Cerebellar cortex (tissue), 1 donor: Measurements from ENCODE around the gene PDGFC.
"Not testable (repeated sequence)": the region's sequence is repeated elsewhere in the genome, so short reads cannot be mapped to it uniquely, and the experiment has no call there.

ENCODE experiments used
- DNase-seq: peaks from one replicate; pipeline ENCODE4 v3.0.0-alpha.2; 2015; ENCODE audit warnings: low spot score

Gene PDGFC

DNA sequence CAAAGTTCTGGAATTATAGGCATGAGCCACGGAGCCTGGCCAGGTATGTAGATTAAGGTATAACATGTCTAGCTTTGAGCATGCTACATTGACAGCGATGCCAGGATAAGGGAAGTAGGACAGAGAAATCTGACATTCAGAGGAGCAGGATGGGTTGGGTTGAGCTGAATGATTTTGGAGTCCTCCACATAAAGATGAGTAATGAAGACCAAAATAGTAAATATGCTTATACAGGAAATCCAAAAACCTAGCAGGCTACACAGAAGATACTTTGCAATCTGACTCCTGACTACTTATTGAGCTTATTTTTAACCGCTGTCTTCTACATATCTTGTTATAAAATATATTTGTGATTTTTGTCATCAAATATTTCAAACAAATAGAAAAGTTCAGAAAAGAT, 69.7 kb downstream of the PDGFC start:
- DNase-seq, result no peak

DNA sequence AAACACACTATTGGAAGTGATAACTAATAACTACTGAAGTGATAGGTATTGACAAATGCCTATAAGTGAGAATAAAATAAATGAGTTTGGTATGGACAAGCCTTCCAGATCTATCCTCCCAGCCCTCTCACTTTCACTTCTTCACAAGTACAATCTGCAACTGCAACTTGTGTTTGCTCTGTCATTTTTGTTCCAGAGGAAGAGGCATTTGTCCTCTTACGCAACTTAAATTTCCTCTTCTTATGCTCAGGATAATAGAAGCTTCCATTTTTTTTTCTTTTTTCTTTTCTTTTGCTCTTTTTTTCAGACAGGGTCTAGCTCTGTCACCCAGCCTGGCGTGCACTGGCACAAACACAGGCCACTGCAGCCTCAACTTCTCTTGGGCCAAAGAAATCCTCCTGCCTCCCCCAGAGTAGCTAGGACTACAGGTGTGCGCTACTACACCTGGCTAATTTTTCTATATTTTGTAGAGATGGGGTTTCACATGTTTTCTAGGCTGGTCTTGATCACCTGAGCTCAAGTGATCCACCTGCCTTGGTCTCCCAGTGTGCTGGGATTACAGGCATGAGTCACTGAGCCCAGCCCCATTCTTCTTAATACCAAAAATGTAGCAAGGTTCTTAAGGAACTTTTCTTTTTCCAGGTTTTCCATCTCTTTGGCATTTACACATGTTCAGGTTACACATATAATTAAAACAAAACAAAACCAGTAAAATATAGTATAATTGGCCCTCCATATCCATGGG, 73.1 kb downstream of the PDGFC start:
- DNase-seq, result no peak

DNA sequence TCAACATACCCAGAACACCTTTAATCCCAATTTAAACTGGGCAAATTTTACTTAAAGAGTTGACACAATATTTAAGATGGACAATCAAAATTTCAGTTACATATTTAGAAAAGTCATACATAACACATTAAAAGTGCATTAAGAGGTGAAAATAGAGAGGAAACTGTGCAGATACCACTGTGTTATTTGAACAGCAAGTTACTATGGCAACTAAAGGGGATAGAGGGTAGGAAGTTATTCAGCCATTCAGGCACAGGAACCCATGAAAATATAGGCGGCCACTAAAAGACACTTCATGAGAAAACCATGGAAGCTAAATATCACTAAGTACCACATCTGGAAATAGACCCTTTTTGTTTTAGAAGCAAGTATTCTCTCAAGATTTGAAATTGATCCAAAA, 75.1 kb downstream of the PDGFC start:
- DNase-seq, result no peak

DNA sequence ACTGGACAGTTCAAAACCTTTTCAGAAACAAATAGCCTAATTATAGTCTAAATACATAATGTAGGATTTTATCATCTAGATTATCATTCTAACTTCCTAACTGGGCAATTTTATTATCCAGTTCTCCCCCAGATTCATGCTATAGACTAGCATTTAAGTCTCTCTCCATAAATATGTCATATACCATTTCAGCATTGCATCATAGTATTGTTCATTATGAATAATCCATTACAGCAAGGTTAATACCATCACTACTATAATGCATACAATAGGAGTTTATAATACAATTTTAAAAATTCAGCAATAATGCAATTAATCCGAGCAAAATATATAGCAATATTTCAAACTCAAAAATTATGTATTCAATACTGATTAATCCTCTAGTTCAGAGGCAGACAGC, 77.4 kb downstream of the PDGFC start:
- no peak for DNase-seq

DNA sequence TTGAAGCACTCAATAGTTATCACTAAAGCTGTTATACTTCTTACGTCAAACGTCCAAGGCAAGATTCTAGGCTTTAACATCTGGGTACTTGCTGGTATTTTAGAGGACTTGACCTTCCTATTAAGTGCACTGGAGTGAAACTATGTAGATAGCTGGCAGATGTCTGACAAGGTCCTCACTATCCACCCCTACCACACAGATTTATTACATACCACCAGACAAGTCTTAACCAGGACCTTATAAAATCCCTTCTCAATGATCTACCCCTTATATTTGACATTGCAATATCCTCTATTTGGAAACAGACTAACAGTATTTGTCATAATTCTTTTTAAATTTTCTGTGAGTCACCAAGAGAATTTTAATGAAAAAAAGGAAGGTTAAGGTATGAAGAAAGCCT, 78.8 kb downstream of the PDGFC start:
- DNase-seq, result no peak

DNA sequence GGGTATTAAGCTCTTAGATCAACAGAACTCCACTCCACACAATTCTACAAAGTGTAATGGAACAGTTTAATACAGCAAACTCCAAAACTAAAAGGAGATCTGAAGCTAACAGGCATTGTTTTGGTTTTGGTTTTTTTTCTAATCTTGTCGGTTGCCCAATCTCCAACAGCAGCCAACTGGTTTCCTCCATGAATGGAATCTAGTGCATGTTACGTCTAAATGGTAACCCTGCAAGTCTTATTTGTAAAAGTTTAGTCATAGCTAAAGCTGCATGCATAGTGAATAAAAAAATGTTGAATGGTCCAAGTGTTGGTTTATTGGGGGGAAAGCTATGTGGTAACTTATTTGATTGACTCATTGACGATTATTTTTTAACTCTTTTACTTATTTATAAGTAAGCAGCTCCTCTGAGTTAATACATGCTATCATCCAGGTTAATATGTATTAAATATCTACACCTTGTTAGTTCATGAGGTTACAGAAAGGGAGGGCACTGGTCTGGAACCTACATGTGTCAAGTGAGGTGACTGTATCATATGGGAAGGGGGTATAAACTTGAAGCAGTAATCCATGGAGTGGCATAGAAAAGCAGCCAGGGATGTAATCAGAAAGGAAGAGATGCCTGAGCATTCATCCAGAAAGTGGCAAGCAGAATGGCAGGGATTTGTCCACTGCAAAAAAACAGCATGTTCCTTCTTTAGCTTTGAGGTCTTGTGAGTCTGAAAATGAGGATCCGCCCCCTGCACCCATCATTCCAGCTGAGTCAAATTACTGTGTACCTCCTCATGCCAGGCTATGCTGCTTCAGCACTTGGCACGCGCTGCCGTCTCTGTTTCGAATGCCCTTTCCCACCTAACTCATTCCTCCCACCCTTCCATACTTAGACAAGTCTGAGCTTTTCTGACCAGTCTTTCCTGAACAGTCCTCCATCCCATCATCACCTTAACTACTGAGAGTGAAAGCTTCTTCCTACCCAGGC, 81.7 kb downstream of the PDGFC start:
- no peak for DNase-seq

DNA sequence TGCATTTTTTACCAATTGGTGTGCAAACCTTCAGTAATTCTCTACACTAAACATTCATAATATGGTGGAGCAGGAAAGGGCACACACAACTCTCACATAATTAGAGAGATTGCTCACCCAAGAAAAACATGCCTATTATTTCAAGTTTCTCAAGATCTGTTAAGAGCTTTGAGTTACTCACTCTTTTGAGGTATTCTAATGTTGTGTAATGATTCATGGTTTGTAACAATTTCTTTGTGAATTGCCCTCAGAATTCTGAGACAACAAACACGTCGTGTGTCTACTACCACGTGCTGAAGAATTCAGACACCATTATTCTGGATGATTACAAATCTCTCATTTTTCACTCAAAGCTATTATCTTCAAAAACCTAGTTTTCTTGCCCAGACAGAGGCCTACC, 82.8 kb downstream of the PDGFC start:
- no peak for DNase-seq

DNA sequence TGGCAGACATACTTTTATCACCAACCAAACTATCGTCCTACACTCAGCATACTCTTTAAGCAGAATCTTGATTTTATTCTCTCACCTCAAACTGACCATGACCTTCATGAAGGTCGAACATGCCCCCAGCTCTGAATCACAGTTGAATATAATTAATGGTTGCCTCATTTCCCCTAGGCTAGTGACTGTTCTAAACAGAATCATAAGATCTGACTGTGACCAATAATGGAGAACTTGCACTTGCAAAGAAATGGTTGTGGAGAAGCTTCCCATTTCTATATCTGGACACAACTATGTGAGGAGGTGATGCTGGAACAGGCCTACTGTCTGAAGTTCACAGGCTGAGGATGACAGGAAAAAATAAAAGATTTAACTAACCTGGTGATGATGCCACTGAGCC, 85.1 kb downstream of the PDGFC start:
- no peak for DNase-seq

DNA sequence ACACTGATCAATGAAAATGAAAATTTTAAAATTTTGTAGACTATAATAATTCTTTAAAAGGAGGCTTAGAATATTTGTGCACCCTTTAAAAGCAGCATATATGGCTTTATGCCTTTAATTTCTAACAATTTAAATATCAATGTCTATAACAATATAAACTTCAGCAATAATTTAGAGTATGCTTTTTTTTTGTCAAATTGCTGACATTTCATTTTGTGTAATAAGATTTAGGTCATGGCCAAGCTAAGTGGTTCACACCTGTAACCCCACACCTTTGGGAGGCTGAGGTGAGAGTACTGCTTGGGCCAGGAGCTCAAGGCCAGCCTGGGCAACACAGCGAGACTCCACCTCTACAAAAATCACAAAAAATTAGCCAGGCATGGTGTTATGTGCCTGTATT, 86.2 kb downstream of the PDGFC start:
- DNase-seq, result no peak

DNA sequence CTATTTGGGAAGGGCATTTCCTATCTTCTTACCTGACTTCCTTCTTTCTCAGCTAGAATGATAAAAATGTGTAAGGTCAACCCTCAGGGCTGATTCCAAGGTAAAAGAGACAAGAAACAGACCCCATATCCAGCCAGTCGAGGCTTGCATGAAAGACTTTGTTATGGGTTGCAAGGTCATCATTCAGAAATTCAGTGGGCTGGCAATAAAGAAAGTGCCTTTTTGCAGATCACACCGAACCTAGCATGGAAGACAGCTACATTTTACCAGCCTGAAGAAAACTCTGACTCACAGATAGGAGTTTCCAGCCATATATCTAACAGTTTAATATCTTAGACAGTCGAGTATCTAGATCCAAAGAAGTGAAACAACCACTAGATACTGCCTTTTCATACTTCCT, 87.4 kb downstream of the PDGFC start:
- DNase-seq, result no peak

DNA sequence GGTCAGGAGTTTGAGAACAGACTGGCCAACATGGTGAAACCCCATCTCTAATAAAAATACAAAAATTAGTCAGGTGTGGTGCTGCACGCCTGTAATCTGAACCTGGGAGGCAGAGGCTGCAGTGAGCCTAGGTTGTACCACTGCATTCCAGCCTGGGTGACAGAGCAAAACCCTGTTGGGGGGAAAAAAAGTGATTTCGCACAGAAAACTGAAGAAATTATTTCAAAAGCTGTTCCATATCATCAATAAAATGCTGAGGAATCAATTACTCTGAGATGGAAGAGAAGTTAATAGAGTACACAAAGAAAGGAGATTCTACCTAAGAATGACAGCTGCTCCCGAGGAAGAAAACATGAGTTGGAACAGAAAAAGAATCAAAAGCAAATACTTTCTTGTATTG, 95.9 kb downstream of the PDGFC start:
- no peak for DNase-seq

DNA sequence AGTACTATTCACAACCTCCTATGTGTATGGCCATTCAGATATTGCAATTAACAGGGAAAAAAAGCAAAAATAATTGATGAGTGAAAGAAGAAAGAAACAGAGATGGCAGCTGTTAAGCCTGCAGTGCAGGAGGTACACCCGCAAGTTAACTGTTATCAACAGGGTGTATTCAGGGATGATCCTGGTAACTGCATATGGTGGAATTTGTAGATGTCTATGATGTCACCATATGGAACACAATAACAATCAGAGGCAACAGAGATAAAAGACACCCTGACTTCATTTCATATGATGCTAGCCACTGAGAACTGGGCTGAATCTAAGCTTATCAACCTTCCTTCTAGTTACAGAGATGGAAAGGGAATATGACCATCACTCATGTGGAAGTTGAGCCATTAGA, 96.5 kb downstream of the PDGFC start:
- no peak for DNase-seq

DNA sequence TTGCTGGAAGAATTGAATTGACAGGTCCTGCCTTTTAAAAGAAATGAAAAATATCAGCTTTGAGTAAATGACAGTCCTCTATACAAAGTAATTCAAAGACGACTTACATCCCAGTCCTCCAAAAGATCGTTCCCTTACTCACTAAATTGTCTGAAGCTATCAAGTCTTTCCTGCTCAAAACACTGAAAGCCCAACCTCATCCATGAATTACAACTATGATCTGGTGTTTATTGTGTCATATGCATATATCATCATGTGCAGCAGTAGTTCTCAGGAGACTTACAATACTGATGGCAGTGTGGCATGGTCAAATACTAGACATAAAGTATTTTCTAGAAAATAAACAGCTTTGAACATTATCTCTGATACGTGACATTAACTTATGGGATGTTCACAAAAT, 97.8 kb downstream of the PDGFC start:
- DNase-seq, result no peak

DNA sequence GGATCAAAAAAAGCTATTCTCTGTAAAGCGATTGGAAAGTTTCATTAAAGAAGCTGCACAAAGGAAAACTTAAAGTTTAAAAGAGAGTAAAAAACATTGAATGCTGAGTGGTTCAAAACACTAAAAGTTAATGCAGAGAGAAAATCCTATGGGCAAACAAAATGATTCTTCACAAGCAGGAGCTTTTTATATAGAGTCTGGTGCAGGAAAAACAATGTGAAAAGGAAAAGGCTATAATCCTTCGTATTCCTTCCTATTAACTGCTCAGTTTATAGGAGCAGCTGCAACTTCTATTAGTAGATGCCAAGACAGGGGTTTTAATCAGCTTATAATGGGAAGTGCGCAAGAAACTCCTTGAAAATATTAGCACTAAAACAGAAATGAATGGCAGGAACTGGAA, 100.7 kb downstream of the PDGFC start:
- no peak for DNase-seq

DNA sequence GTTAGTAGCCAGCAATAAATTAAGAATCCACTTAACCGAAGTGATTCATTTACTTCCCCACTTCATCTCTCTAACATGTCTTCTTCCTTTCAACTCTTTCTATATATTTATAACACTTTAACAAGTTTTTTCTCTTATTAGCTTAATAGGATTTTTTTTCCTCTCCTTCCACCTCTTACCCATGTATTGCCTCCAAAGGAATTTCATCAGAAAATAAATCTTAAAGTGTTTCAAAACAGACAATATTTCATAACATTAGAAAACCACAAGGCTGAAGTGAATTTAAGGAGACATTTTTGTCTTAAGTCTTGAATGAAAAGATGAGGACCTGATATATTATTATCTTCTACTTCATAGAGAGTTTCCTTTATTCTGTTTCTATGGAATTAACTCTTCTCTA, 101.5 kb downstream of the PDGFC start:
- no peak for DNase-seq

DNA sequence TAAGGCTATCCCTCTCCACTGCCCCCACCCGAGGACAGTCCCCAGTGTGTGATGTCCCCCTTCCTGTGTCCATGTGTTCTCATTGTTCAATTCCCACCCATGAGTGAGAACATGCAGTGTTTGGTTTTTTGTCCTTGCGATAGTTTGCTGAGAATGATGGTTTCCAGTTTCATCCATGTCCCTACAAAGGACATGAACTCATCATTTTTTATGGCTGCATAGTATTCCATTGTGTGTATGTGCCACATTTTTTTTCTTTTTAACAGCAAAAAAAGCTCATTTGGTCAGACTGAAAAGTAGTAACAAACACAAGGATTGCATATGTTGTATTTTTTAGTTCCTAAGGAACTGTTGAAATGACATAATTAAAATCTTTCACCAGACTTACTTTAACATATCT, 105.5 kb downstream of the PDGFC start:
- not testable (repeated sequence) for DNase-seq

DNA sequence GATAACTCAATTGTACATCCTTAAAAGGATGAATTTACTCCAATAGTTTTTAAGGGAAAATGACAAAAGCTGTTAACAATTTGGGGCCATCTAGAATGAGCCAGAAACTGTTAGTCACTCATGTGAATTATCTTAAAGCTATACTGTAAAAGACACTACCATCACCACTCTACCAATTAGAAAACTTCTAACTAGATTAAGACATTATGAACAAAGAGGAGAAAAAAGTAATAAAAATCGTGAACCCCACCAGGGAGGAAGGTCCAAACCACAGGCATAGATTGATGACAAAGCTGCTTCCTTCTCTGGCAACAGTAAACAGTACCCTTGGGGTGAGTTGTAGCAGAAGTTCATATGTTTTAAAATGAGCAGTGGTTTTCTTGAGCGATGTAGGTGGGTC, 106.1 kb downstream of the PDGFC start:
- DNase-seq, result no peak

DNA sequence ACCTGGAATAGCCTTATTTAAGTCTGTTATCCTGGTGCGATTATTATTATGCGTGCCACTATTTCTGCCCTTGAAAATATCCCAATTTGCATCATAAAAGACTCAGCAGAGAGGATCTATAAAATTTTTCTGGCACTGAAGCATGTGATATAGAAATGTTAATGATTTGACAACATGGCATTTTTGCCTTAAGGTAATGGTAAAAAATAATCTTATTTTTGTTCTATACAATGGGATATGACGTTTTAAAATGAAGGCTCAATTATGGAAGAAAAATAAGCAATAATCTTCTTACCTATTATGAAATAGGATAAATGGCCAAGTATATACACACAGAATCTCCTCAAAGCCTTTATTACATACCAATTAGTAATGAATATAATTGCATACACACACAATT, 113.5 kb downstream of the PDGFC start:
- no peak for DNase-seq

DNA sequence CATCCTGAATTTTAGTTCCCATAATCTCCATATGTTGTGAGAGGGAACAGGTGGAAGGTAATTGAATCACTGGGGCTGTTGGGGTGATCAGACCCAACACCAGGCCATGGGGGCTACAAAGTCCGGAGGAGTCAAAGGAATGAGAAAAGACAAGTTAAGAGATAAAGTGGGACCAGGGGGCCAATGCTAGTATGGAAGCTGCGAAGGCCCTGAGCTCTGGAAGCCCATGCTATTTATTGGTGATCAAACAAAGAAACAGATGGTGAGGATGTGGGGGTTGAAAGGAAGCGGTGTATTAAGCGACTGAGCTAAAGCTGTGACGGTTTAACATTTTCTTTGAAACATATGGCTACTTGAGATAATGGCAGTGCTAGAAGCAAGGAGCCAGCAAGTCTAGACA, 132.8 kb downstream of the PDGFC start:
- no peak for DNase-seq

DNA sequence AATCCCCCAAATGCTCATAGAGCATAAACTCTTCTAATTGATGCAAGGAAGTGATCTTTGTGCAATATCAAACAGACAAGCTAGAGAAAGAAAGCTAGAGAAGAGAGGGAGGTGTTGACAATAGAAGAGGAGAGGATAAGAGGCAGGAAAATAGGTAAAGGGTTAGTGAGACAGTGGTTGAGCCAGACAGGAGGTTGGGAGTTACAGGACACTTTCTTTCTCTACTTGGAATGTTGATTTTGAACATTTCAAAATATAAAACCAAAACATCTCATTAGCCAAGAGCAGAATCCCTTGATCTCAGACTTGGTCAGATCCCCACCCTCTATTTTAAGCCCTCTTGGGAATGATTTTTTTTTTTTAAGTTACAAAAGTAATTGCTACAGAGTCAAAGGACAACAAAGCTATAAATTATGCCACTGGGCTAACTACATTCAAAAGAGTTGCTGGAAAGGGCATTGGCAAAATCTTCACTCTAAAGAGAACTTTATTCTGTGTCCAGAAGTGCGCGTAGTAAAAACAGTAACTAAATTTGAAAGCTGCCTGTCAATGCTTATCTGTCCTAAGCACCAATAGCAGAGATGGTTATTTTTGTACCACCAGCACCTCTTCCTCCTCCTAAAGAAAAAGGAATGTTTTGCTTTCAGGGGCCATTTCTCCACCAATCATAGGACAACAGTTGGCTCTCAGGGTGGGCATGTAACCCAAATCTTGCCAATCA, 133.8 kb downstream of the PDGFC start:
- DNase-seq, result no peak

DNA sequence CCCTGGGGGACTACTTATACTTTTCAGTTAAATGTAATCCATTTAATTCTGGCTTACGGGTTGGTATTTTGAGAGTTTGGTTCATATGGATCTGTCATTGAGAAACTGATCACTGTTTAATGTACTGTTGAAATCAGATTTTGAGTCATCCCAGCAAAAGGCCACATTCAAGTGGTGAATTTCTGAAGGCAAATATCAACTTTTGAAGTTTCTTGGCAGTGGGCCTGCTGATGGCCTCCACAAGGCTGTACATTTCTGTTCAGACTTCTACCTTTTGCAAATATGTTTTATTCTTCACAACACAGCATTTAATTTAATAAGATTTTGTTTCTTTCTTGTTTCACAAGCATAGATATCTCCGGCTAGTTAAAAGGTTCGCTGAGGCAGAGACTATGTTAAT, 138.7 kb downstream of the PDGFC start:
- no peak for DNase-seq

DNA sequence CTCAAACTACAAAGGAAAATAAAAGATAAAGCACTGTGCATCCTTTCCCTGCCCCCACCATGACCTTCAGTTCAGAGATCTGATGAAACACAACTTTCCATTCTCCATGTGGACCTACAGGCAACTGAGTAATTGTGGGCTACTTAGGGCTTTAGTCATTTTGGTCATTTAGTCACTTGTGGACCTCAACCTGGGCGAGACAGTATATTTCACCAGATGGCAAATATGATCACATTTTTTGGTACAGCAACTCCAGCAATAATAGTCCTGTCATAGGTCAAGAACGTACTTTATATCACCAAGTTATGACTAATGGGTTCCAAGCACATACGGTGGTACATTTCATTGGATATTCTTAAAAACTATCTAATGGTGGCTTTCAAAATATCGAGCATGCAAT, 141.2 kb downstream of the PDGFC start:
- no peak for DNase-seq
